ENCODE results near the gene INAVA. TPM values are rescaled to one million over a fixed set of nuclear protein-coding genes. Genes with fewer than 3 reads are reported as not detected.

Gene INAVA
- total and polyA plus RNA-seq, 2 of the 13 experiments (the other 11 are each of a cell fraction or from before 2014, with no cell fraction given): 6.0 to 13.5 TPM

DNA sequence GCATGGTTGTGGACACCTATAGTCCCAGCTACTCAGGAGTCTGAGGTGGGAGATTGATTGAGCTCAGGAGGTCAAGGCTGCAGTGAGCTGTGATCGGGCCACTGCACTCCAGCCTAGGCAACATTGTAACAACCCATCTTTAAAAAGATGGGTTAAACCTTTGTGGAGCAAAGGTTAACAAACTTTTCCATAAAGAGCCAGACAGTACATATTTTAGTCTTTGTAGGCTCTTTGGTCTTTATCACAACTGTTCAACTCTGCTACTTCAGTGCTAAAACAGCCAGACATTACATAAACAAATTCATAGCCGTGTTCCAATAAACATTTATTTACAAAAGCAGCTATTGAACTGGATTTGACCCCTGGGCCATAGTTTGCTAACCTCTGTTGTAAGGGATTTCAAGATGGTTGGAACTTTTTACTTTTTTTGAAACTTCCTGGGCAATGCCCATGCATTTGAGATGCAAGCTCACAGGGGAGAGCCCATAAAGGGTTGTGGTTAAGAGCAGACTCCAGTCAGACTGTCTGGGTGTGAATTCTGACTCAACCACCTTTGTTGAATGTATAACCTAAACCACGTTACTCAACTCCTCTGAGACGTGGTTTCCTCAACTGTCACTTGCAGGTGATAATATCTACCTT lies 10.8 kb downstream of the INAVA start:
- Histone ChIP-seq H3K36me3 (replicated peaks in 1 of 2; ENCODE audit: control insufficient read depth in 1 of 2, insufficient read depth in 2 of 2, low read length in 2 of 2) (peaks cover 14 to 43% of the 10 kb centered on the region in 2 experiments; a peak in 4 of 5 replicates), H3K4me3 (replicated peaks in 1 of 3; ENCODE audit: insufficient read depth in 1 of 3, low read depth in 2 of 3, low read length in 3 of 3) (no peak overlapping the region), H3K9ac (ENCODE audit: insufficient read depth, low read depth, low read length) (no peak overlapping the region), H3K79me2 (ENCODE audit: insufficient read depth, low read length) (no peaks in the 10 kb centered on the region), H3K27me3 (ENCODE audit: control insufficient read depth in 1 of 2, insufficient read depth in 2 of 2, low read length in 2 of 2) (no peaks in the 10 kb centered on the region), H3K4me1 (ENCODE audit: insufficient read depth, low read length) (peaks cover 52% of the 10 kb centered on the region), H2AFZ (ENCODE audit: low read length) (no peak overlapping the region), H3K9me3 (ENCODE audit: low read length) (no peaks in the 10 kb centered on the region), H3K27ac (ENCODE audit: extremely low read length, insufficient read depth, low read length) (peak overlapping the region; percentile 34), H3K4me2 (ENCODE audit: low read depth, low read length) (0 out of 2 replicates have a peak overlapping the region, but pooled peaks have one; percentile 3), H4K20me1 (ENCODE audit: insufficient read depth, low read length) (no peaks in the 10 kb centered on the region)
- BruUV-seq (replicated peaks): no TSS peak
- WGBS (ENCODE audit: low lambda C conversion rate): 18% methylated on average over 4 of the region's 4 CpGs
- DNase-seq (ENCODE audit: low spot score): peak; percentile 60
- POLR2A ChIA-PET: interaction anchor here (1.0 to 4.6 kb wide), 4 partner anchors 9 to 17 kb away, joined by 4 to 129 read pairs (median 20); partner anchors contain the start of gene INAVA
- intact Hi-C loops (cut with micrococcal nuclease; ENCODE audit: unreplicated experiment): loop anchor here (1.0 kb wide), 1 partner anchor 10 kb away; no protein-coding TSS in a partner anchor
- in situ Hi-C loops (cut with HindIII; ENCODE audit: extremely low pct_ligation_motif_present, low pct_unique_long_range_greater_than_20kb): no loop called here
- peak; percentile 87 for FAIRE-seq
- CTCF ChIA-PET (ENCODE audit: low intra/inter-chr PET ratio, low total read pairs): no interaction called here
- ATAC-seq: peak; percentile 57
- TF ChIP-seq NR2F1 (CRISPR knock-in tag; IDR thresholded peaks at IDR 0.05): peak in 1 of 2 experiments; percentile 64; a peak in 2 of 4 replicates
- peak; percentile 70; the same call in 1 of the 2 replicates for TF ChIP-seq RXRA (CRISPR knock-in tag; IDR thresholded peaks at IDR 0.05)
- peak; percentile 51; the same call in 1 of the 2 replicates for TF ChIP-seq CREM (IDR thresholded peaks at IDR 0.05)
- no peak for TF ChIP-seq CREM (CRISPR knock-in tag; IDR thresholded peaks at IDR 0.05)
- peak; percentile 25; the same call in 1 of the 2 replicates for TF ChIP-seq NCOA2 (CRISPR knock-in tag; IDR thresholded peaks at IDR 0.05)
- no peak for TF ChIP-seq ZSCAN21 (CRISPR knock-in tag; IDR thresholded peaks at IDR 0.05; ENCODE audit: borderline replicate concordance)
- TF ChIP-seq DNMT3B (CRISPR knock-in tag; conservative IDR thresholded peaks at IDR 0.05): no peak
- TF ChIP-seq, protein P1, sequence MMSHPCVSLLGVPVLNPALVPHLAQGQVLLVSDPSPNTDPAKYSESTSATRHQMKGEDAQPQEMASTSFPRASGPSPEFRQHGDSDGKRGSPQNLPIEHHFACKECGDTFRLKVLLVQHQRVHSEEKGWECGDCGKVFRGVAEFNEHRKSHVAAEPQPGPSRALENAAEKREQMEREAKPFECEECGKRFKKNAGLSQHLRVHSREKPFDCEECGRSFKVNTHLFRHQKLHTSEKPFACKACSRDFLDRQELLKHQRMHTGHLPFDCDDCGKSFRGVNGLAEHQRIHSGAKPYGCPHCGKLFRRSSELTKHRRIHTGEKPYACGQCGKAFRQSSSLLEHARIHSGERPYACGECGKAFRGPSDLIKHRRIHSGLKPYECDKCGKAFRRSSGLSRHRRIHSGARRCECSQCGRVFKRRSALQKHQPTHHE (CRISPR knock-in tag; IDR thresholded peaks at IDR 0.05; ENCODE audit: borderline replicate concordance): no peak
- TF ChIP-seq, protein P2, sequence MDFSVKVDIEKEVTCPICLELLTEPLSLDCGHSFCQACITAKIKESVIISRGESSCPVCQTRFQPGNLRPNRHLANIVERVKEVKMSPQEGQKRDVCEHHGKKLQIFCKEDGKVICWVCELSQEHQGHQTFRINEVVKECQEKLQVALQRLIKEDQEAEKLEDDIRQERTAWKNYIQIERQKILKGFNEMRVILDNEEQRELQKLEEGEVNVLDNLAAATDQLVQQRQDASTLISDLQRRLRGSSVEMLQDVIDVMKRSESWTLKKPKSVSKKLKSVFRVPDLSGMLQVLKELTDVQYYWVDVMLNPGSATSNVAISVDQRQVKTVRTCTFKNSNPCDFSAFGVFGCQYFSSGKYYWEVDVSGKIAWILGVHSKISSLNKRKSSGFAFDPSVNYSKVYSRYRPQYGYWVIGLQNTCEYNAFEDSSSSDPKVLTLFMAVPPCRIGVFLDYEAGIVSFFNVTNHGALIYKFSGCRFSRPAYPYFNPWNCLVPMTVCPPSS (IDR thresholded peaks at IDR 0.05): no peak
- no peak for TF ChIP-seq ZNF441 (CRISPR knock-in tag; IDR thresholded peaks at IDR 0.05; ENCODE audit: borderline replicate concordance)
- no peak for TF ChIP-seq SRSF9 (IDR thresholded peaks at IDR 0.05; ENCODE audit: borderline replicate concordance, insufficient read depth, low read depth, low read length, poor library complexity, severe bottlenecking)
- TF ChIP-seq ZNF460 (CRISPR knock-in tag; IDR thresholded peaks at IDR 0.05; ENCODE audit: borderline replicate concordance): no peak
- no peak for TF ChIP-seq MAFK (conservative IDR thresholded peaks at IDR 0.05 in 1 of 2, IDR thresholded peaks at IDR 0.05 in 1 of 2; ENCODE audit: low read length in 2 of 2)
- TF ChIP-seq ZSCAN25 (CRISPR knock-in tag; IDR thresholded peaks at IDR 0.05): no peak
- no peak for TF ChIP-seq ZFYVE20 (CRISPR knock-in tag; IDR thresholded peaks at IDR 0.05; ENCODE audit: borderline replicate concordance, low read depth)
- no peak for TF ChIP-seq PITX1 (CRISPR knock-in tag; IDR thresholded peaks at IDR 0.05)
- TF ChIP-seq, protein P3, sequence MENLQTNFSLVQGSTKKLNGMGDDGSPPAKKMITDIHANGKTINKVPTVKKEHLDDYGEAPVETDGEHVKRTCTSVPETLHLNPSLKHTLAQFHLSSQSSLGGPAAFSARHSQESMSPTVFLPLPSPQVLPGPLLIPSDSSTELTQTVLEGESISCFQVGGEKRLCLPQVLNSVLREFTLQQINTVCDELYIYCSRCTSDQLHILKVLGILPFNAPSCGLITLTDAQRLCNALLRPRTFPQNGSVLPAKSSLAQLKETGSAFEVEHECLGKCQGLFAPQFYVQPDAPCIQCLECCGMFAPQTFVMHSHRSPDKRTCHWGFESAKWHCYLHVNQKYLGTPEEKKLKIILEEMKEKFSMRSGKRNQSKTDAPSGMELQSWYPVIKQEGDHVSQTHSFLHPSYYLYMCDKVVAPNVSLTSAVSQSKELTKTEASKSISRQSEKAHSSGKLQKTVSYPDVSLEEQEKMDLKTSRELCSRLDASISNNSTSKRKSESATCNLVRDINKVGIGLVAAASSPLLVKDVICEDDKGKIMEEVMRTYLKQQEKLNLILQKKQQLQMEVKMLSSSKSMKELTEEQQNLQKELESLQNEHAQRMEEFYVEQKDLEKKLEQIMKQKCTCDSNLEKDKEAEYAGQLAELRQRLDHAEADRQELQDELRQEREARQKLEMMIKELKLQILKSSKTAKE (CRISPR knock-in tag; IDR thresholded peaks at IDR 0.05; ENCODE audit: borderline replicate concordance): peak; percentile 65; the same call in 1 of the 2 replicates
- no peak for TF ChIP-seq PAF1 (CRISPR knock-in tag; IDR thresholded peaks at IDR 0.05)
- TF ChIP-seq HNF4G (IDR thresholded peaks at IDR 0.05; ENCODE audit: borderline replicate concordance, low read depth, low read length): peak; percentile 54; the same call in 1 of the 2 replicates
- TF ChIP-seq HNF4G (CRISPR knock-in tag; IDR thresholded peaks at IDR 0.05; ENCODE audit: borderline replicate concordance, low read depth): no peak
